Thymus (tissue), 11 donors: ENCODE data around the gene PPME1. TPM values are rescaled to one million over a fixed set of nuclear protein-coding genes. Genes with fewer than 3 reads are reported as not detected.

Experiments used
- DNase-seq, 9 donors: peaks; one replicate each; pipeline ENCODE4 v3.0.0-alpha.2; 2013; ENCODE audit warnings: low spot score in 9 of 9, low read depth in 6 of 9, missing footprints in 1 of 9
- H3K27ac ChIP-seq, 2 donors: one replicate each; pipeline ENCODE4 v1.5.1; 2013; ENCODE audit warnings: control low read depth in 1 of 2, low read depth in 1 of 2, low read length in 1 of 2, mild to moderate bottlenecking in 1 of 2, moderate library complexity in 1 of 2
- H3K27me3 ChIP-seq, 2 donors: one replicate each; pipeline ENCODE4 v1.5.1; 2013; ENCODE audit warnings: low read length in 1 of 2; ENCODE audit not compliant: control insufficient read depth in 2 of 2, insufficient read depth in 1 of 2
- H3K36me3 ChIP-seq, 2 donors: one replicate each; pipeline ENCODE4 v1.5.1; 2013; ENCODE audit warnings: low read length in 1 of 2, mild to moderate bottlenecking in 1 of 2, moderate library complexity in 1 of 2; ENCODE audit not compliant: control insufficient read depth in 2 of 2, insufficient read depth in 2 of 2
- H3K4me1 ChIP-seq, 2 donors: one replicate each; pipeline ENCODE4 v1.5.1; 2013; ENCODE audit warnings: low read length in 2 of 2; ENCODE audit not compliant: control insufficient read depth in 2 of 2, insufficient read depth in 2 of 2
- H3K4me3 ChIP-seq, 2 donors: one replicate each; pipeline ENCODE4 v1.5.1; 2013; ENCODE audit warnings: low read length in 2 of 2, control low read depth in 1 of 2, mild to moderate bottlenecking in 1 of 2
- H3K9me3 ChIP-seq, 2 donors: one replicate each; pipeline ENCODE4 v1.5.1; 2013; ENCODE audit warnings: low read length in 1 of 2, mild to moderate bottlenecking in 1 of 2; ENCODE audit not compliant: control insufficient read depth in 2 of 2, insufficient read depth in 1 of 2
- WGBS: extraction: QIAGEN DNeasy Blood & Tissue Kit; methylation state at CpG from one replicate; pipeline ENCODE4 v1.1.7; 2013; 5-methylcytosine and 5-hydroxymethylcytosine counted together
- polyA plus RNA-seq: library from polyadenylated mRNA; stranded (reverse); fragments of 200-250 nt; gene quantifications from one replicate; pipeline ENCODE4 v1.2.3, GENCODE V29; 2013
- total RNA-seq: library from RNA; stranded (reverse); fragments of 120-200 nt; gene quantifications from one replicate; pipeline ENCODE4 v1.2.4, GENCODE V29; 2013
- donor health status: healthy.

The PPME1 gene
- total and polyA plus RNA-seq, 2 donors: 19.7 to 19.8 TPM

GRCh38 chr11:74147199-74147929, 23.7 kb upstream of the PPME1 start:
- WGBS: 97% methylated on average over 5 of the region's 5 CpGs
- Histone ChIP-seq H3K4me1 (no peaks in the 10 kb centered on the region), H3K4me3 (no peak overlapping the region), H3K9me3 (no peaks in the 10 kb centered on the region), H3K36me3 (peaks cover 0 to 2% of the 10 kb centered on the region in 2 donors), H3K27me3 (no peaks in the 10 kb centered on the region), H3K27ac (no peak overlapping the region)
- no peak for DNase-seq

GRCh38 chr11:74153224-74153623, 17.9 kb upstream of the PPME1 start:
- no peak for DNase-seq
- peaks cover 5 to 16% of the 10 kb centered on the region in 2 donors for H3K36me3 ChIP-seq
- no peaks in the 10 kb centered on the region for H3K27me3 ChIP-seq
- no peaks in the 10 kb centered on the region for H3K9me3 ChIP-seq
- H3K4me3 ChIP-seq: no peak overlapping the region
- no peak overlapping the region for H3K27ac ChIP-seq
- H3K4me1 ChIP-seq: no peaks in the 10 kb centered on the region

- no peak overlapping the region for H3K27ac ChIP-seq
- H3K36me3 ChIP-seq: peaks cover 8 to 19% of the 10 kb centered on the region in 2 donors
- H3K9me3 ChIP-seq: no peaks in the 10 kb centered on the region
- H3K27me3 ChIP-seq: no peaks in the 10 kb centered on the region
- H3K4me3 ChIP-seq: no peak overlapping the region
- 100% methylated on average over 1 of the region's 1 CpG for WGBS
- DNase-seq: no peak
- no peaks in the 10 kb centered on the region for H3K4me1 ChIP-seq
Observed at GRCh38 chr11:74154620-74155281, 16.3 kb upstream of the PPME1 start.

GRCh38 chr11:74157169-74157568, 13.9 kb upstream of the PPME1 start:
- DNase-seq: no peak
- H3K36me3 ChIP-seq: peaks cover 8 to 22% of the 10 kb centered on the region in 2 donors
- H3K9me3 ChIP-seq: no peaks in the 10 kb centered on the region
- H3K4me1 ChIP-seq: no peaks in the 10 kb centered on the region
- H3K27ac ChIP-seq: no peak overlapping the region
- H3K4me3 ChIP-seq: no peak overlapping the region
- no peaks in the 10 kb centered on the region for H3K27me3 ChIP-seq
- WGBS: 92% methylated on average over 1 of the region's 1 CpG

- H3K27ac ChIP-seq: no peak overlapping the region
- DNase-seq: no peak
- no peaks in the 10 kb centered on the region for H3K4me1 ChIP-seq
- H3K4me3 ChIP-seq: no peak overlapping the region
- H3K9me3 ChIP-seq: no peaks in the 10 kb centered on the region
- H3K36me3 ChIP-seq: peaks cover 13 to 31% of the 10 kb centered on the region in 2 donors
- no peaks in the 10 kb centered on the region for H3K27me3 ChIP-seq
Observed at GRCh38 chr11:74159642-74160041, 11.4 kb upstream of the PPME1 start.

- Histone ChIP-seq H3K9me3 (no peaks in the 10 kb centered on the region), H3K36me3 (peaks cover 17 to 38% of the 10 kb centered on the region in 2 donors), H3K27me3 (no peaks in the 10 kb centered on the region), H3K4me3 (no peak overlapping the region), H3K4me1 (no peaks in the 10 kb centered on the region), H3K27ac (no peak overlapping the region)
- 97% methylated on average over 2 of the region's 2 CpGs for WGBS
- no peak for DNase-seq
Observed at GRCh38 chr11:74162681-74163467, 8.2 kb upstream of the PPME1 start.

GRCh38 chr11:74168838-74169237, 2.3 kb upstream of the PPME1 start:
- 92% methylated on average over 3 of the region's 3 CpGs for WGBS
- no peak for DNase-seq
- Histone ChIP-seq H3K4me1 (peaks cover 17 to 18% of the 10 kb centered on the region in 2 donors), H3K4me3 (no peak overlapping the region), H3K27me3 (no peaks in the 10 kb centered on the region), H3K27ac (no peak overlapping the region), H3K9me3 (no peaks in the 10 kb centered on the region), H3K36me3 (peaks cover 10 to 33% of the 10 kb centered on the region in 2 donors)

GRCh38 chr11:74169738-74170458, 1.2 kb upstream of the PPME1 start:
- peaks cover 7 to 23% of the 10 kb centered on the region in 2 donors for H3K36me3 ChIP-seq
- no peaks in the 10 kb centered on the region for H3K9me3 ChIP-seq
- peaks cover 17 to 18% of the 10 kb centered on the region in 2 donors for H3K4me1 ChIP-seq
- 16% methylated on average over 9 of the region's 9 CpGs for WGBS
- no peaks in the 10 kb centered on the region for H3K27me3 ChIP-seq
- H3K27ac ChIP-seq: peak overlapping the region in 1 of 2 donors; percentile 91
- DNase-seq: peak in 3 of 9 donors; percentile 8 to 21 (median 9)
- H3K4me3 ChIP-seq: peak overlapping the region; percentile 86 to 94
